22Rv1 (cell line): ENCODE data around the gene SIDT1.

Source experiments
- H3K27ac ChIP-seq: fragments of 450-650 bp; 2 replicates; pipeline ENCODE4 v1.5.1; 2017
- CTCF ChIP-seq: fragments of 450-650 bp; IDR thresholded peaks from 2 replicates; pipeline ENCODE4 v1.5.1; 2017; ENCODE audit warnings: mild to moderate bottlenecking
- ZFX ChIP-seq: fragments of 450-650 bp; IDR thresholded peaks from 2 replicates; pipeline ENCODE4 v1.6.1; 2017; ENCODE audit warnings: antibody characterized with exemption, borderline replicate concordance

The SIDT1 gene

GRCh38 chr3:113668015-113668414 is 135.7 kb downstream of the SIDT1 start:
- no peak overlapping the region for H3K27ac ChIP-seq
- TF ChIP-seq CTCF (no peak), ZFX (no peak)

- no peak overlapping the region for H3K27ac ChIP-seq
- TF ChIP-seq CTCF (no peak), ZFX (no peak)
These were observed 141.2 kb downstream of the SIDT1 start for GRCh38 chr3:113673593-113673992.

GRCh38 chr3:113676261-113676660 is 143.9 kb downstream of the SIDT1 start:
- no peak overlapping the region for H3K27ac ChIP-seq
- TF ChIP-seq CTCF (no peak), ZFX (no peak)

- no peak overlapping the region for H3K27ac ChIP-seq
- no peak for TF ChIP-seq CTCF
- TF ChIP-seq ZFX, result no peak
These were observed 145.4 kb downstream of the SIDT1 start for GRCh38 chr3:113677737-113678136.

GRCh38 chr3:113678773-113679172 is 146.4 kb downstream of the SIDT1 start:
- TF ChIP-seq ZFX (no peak), CTCF (no peak)
- H3K27ac ChIP-seq, result no peak overlapping the region
